GM12878 (cell line): ENCODE data around the gene ODC1. TPM values are rescaled to one million over a fixed set of nuclear protein-coding genes. Genes with fewer than 3 reads are reported as not detected.

ENCODE experiments used
- CBFB ChIP-seq: IDR thresholded peaks from 2 replicates; pipeline ENCODE4 v1.6.1; 2016; ENCODE audit warnings: antibody characterized with exemption, low read depth
- CREB1 ChIP-seq: IDR thresholded peaks from 2 replicates; pipeline ENCODE4 v1.6.1; 2012; ENCODE audit warnings: low read depth, mild to moderate bottlenecking, inconsistent platforms
- ELK1 ChIP-seq: IDR thresholded peaks from 2 replicates; pipeline ENCODE4 v1.6.1; 2012; ENCODE audit warnings: low read depth, low read length, improper control_type of control experiment
- EZH2 ChIP-seq: IDR thresholded peaks from 2 replicates; pipeline ENCODE4 v1.6.1; 2012; ENCODE audit warnings: low read depth, mild to moderate bottlenecking, control low read depth, inconsistent platforms, low read length, borderline replicate concordance; ENCODE audit not compliant: control insufficient read depth
- GATAD2B ChIP-seq: fragments of 450-650 bp; conservative IDR thresholded peaks from 2 replicates; pipeline ENCODE4 v1.6.1; 2017; ENCODE audit warnings: low read depth, mild to moderate bottlenecking, moderate library complexity
- HDGF ChIP-seq: fragments of 450-650 bp; IDR thresholded peaks from 2 replicates; pipeline ENCODE4 v1.6.1; 2016; ENCODE audit warnings: antibody characterized with exemption
- IKZF1 ChIP-seq: fragments of 450-650 bp; conservative IDR thresholded peaks from 2 replicates; pipeline ENCODE4 v1.6.1; 2017; ENCODE audit warnings: antibody characterized with exemption, mild to moderate bottlenecking
- JUNB ChIP-seq: IDR thresholded peaks from 2 replicates; pipeline ENCODE4 v1.6.1; 2016; ENCODE audit warnings: antibody characterized with exemption, mild to moderate bottlenecking
- KAT2A ChIP-seq: conservative IDR thresholded peaks from 2 replicates; pipeline ENCODE4 v1.6.1; 2011; ENCODE audit warnings: low read depth, low read length; ENCODE audit not compliant: control insufficient read depth
- MXI1 ChIP-seq: fragments of 150-350 bp; IDR thresholded peaks from 2 replicates; pipeline ENCODE4 v1.6.1; 2011; ENCODE audit warnings: low read depth, mild to moderate bottlenecking, inconsistent platforms, low read length, improper control_type of control experiment
- NBN ChIP-seq: fragments of 450-650 bp; IDR thresholded peaks from 2 replicates; pipeline ENCODE4 v1.6.1; 2016
- NFXL1 ChIP-seq: fragments of 450-650 bp; IDR thresholded peaks from 2 replicates; pipeline ENCODE4 v1.6.1; 2017; ENCODE audit warnings: antibody characterized with exemption, mild to moderate bottlenecking, borderline replicate concordance
- NR2C2 ChIP-seq: IDR thresholded peaks from 2 replicates; pipeline ENCODE4 v1.6.1; 2011; ENCODE audit warnings: borderline replicate concordance, low read depth; ENCODE audit not compliant: control insufficient read depth, insufficient read length
- NRF1 ChIP-seq: conservative IDR thresholded peaks from 2 replicates; pipeline ENCODE4 v1.6.1; 2011; ENCODE audit warnings: mild to moderate bottlenecking, low read depth, low read length, improper control_type of control experiment
- PML ChIP-seq: IDR thresholded peaks from 2 replicates; pipeline ENCODE4 v1.6.1; 2012; ENCODE audit warnings: low read length, inconsistent platforms
- STAT1 ChIP-seq: fragments of 450-650 bp; conservative IDR thresholded peaks from 2 replicates; pipeline ENCODE4 v1.6.1; 2014; ENCODE audit warnings: antibody characterized with exemption, mild to moderate bottlenecking
- STAT3 ChIP-seq: IDR thresholded peaks from 2 replicates; pipeline ENCODE4 v1.6.1; 2011; ENCODE audit warnings: low read depth, low read length, improper control_type of control experiment
- TCF7 ChIP-seq: IDR thresholded peaks from 2 replicates; pipeline ENCODE4 v1.6.1; 2014; ENCODE audit warnings: antibody characterized with exemption, borderline replicate concordance
- USF1 ChIP-seq: IDR thresholded peaks from 2 replicates; pipeline ENCODE4 v1.6.1; 2011; ENCODE audit warnings: borderline replicate concordance, low read depth, mild to moderate bottlenecking, moderate library complexity, mixed read lengths, low read length; ENCODE audit not compliant: insufficient read depth; ENCODE audit errors: extremely low read length
- ZBTB33 ChIP-seq: fragments of 450-650 bp; IDR thresholded peaks from 2 replicates; pipeline ENCODE4 v1.6.1; 2017; ENCODE audit warnings: mild to moderate bottlenecking
- ZNF24 ChIP-seq: fragments of 450-650 bp; IDR thresholded peaks from 2 replicates; pipeline ENCODE4 v1.6.1; 2017; ENCODE audit warnings: antibody characterized with exemption, mild to moderate bottlenecking
- ZNF592 ChIP-seq: fragments of 450-650 bp; IDR thresholded peaks from 2 replicates; pipeline ENCODE4 v1.6.1; 2017; ENCODE audit warnings: mild to moderate bottlenecking, moderate library complexity
- ZZZ3 ChIP-seq: IDR thresholded peaks from 2 replicates; pipeline ENCODE4 v1.6.1; 2011; ENCODE audit warnings: low read depth; ENCODE audit not compliant: control insufficient read depth, insufficient read length
- polyA plus RNA-seq, 11 experiments: library from polyadenylated mRNA; depleted of rRNA in 4 of 11; unstranded in 6 of 11; stranded (reverse) in 5 of 11; fragments of >200 nt; fragmentation: Nextera tagmentation in 4 of 11; fragmentation: Illumina TruSeq in 1 of 11; extraction: Ambion mirVana in 4 of 11; extraction: Trizol in 1 of 11; gene quantifications; 1 replicate in 1 of 11; 2 replicates in 10 of 11; pipeline versions ENCODE4 v1.2.1 to v1.2.3, GENCODE V29; 2011 to 2016; ENCODE audit warnings: inconsistent platforms in 2 of 11, missing spikeins in 2 of 11, low read depth in 1 of 11
- total RNA-seq, 4 experiments: library from RNA; depleted of rRNA in 3 of 4; stranded (reverse); fragments of >200 nt in 3 of 4; fragmentation: Illumina TruSeq in 1 of 4; extraction: Trizol in 1 of 4; gene quantifications; 2 replicates each; pipeline versions ENCODE4 v1.2.1 to v1.2.3, GENCODE V29; 2013 to 2021

The ODC1 gene
- total and polyA plus RNA-seq, 10 of the 15 experiments (the other 5 are each of a cell fraction or from before 2014, with no cell fraction given) = 68.5 to 441 (median 340) TPM

- TF ChIP-seq CREB1 (no peak; the same call in 1 of the 2 replicates), EZH2 (no peak), STAT1 (0 out of 2 replicates have a peak, but pooled peaks have one; percentile 32), STAT3 (no peak), ZBTB33 (no peak), NBN (no peak; the same call in 1 of the 2 replicates), USF1 (peak; percentile 88), ZNF24 (0 out of 2 replicates have a peak, but pooled peaks have one; percentile 11), IKZF1 (peak; percentile 43), ZZZ3 (no peak), ZNF592 (no peak), CBFB (no peak), JUNB (no peak), KAT2A (no peak), NFXL1 (no peak), ELK1 (no peak), TCF7 (no peak), HDGF (0 out of 2 replicates have a peak, but pooled peaks have one; percentile 58), NRF1 (peak; percentile 56), GATAD2B (peak; percentile 84), PML (peak; percentile 69; the same call in 1 of the 2 replicates), NR2C2 (no peak), MXI1 (peak; percentile 97)
Observed at GRCh38 chr2:10448576-10449485, 704 bp upstream of the ODC1 start (continued).
